ENCODE measurements around the gene EXPH5. TPM values are rescaled to one million over a fixed set of nuclear protein-coding genes. Genes with fewer than 3 reads are reported as not detected.

The EXPH5 gene
- total and polyA plus RNA-seq, 9 of the 15 experiments (the other 6 are each of a cell fraction or from before 2014, with no cell fraction given) = 1.3 to 8.5 (median 4.8) TPM

DNA sequence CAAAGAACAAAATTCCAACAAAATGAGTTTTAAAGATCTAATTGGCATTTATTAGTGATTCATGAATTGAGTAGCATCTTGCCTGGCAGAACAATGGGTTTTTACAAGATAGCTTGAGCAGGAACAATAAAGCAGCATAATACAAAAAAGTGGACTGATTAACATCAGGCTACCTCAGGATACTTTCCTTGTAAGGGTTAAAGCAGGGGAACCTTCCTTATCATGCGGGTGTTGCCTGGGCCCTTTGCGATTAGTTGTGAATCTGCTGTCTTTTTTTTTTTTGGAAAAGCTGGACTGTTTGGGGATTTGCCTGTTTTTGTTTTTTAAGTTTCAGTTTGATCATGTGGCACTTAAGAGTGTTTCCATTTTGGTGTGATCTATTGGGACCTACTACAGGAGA lies 37.5 kb downstream of the EXPH5 start (continued):
- TF ChIP-seq, protein P1, sequence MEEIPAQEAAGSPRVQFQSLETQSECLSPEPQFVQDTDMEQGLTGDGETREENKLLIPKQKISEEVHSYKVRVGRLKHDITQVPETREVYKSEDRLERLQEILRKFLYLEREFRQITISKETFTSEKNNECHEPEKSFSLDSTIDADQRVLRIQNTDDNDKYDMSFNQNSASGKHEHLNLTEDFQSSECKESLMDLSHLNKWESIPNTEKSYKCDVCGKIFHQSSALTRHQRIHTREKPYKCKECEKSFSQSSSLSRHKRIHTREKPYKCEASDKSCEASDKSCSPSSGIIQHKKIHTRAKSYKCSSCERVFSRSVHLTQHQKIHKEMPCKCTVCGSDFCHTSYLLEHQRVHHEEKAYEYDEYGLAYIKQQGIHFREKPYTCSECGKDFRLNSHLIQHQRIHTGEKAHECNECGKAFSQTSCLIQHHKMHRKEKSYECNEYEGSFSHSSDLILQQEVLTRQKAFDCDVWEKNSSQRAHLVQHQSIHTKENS (CRISPR knock-in tag; IDR thresholded peaks at IDR 0.05) = no peak
- TF ChIP-seq CHD1 (IDR thresholded peaks at IDR 0.05; ENCODE audit: low read length) (no peak), SMARCA4 (IDR thresholded peaks at IDR 0.05) (peak; percentile 50; the same call in 1 of the 2 replicates), NR1H2 (CRISPR knock-in tag; IDR thresholded peaks at IDR 0.05) (no peak), ZSCAN32 (CRISPR knock-in tag; IDR thresholded peaks at IDR 0.05) (no peak), PHB (CRISPR knock-in tag; IDR thresholded peaks at IDR 0.05) (no peak), MCM3 (IDR thresholded peaks at IDR 0.05) (no peak), ZNF586 (CRISPR knock-in tag; conservative IDR thresholded peaks at IDR 0.05) (no peak), EP300 (IDR thresholded peaks at IDR 0.05; ENCODE audit: low read length) (peak; percentile 34; the same call in 1 of the 2 replicates), ZNF583 (CRISPR knock-in tag; IDR thresholded peaks at IDR 0.05) (no peak), GTF2F1 (IDR thresholded peaks at IDR 0.05; ENCODE audit: low read depth, low read length) (no peak), PTTG1 (tag; IDR thresholded peaks at IDR 0.05; ENCODE audit: low read depth) (no peak), POLR3A (IDR thresholded peaks at IDR 0.05; ENCODE audit: borderline replicate concordance, extremely low read depth, insufficient read depth, insufficient read length) (no peak), FOXJ3 (CRISPR knock-in tag; IDR thresholded peaks at IDR 0.05) (no peak), ZNF184 (CRISPR knock-in tag; IDR thresholded peaks at IDR 0.05) (no peak), BRD9 (IDR thresholded peaks at IDR 0.05; ENCODE audit: low read depth, partially characterized antibody) (no peak)
- TF ChIP-seq, protein P2, sequence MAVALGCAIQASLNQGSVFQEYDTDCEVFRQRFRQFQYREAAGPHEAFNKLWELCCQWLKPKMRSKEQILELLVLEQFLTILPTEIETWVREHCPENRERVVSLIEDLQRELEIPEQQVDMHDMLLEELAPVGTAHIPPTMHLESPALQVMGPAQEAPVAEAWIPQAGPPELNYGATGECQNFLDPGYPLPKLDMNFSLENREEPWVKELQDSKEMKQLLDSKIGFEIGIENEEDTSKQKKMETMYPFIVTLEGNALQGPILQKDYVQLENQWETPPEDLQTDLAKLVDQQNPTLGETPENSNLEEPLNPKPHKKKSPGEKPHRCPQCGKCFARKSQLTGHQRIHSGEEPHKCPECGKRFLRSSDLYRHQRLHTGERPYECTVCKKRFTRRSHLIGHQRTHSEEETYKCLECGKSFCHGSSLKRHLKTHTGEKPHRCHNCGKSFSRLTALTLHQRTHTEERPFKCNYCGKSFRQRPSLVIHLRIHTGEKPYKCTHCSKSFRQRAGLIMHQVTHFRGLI (CRISPR knock-in tag; IDR thresholded peaks at IDR 0.05) = no peak
- TF ChIP-seq, protein P3, sequence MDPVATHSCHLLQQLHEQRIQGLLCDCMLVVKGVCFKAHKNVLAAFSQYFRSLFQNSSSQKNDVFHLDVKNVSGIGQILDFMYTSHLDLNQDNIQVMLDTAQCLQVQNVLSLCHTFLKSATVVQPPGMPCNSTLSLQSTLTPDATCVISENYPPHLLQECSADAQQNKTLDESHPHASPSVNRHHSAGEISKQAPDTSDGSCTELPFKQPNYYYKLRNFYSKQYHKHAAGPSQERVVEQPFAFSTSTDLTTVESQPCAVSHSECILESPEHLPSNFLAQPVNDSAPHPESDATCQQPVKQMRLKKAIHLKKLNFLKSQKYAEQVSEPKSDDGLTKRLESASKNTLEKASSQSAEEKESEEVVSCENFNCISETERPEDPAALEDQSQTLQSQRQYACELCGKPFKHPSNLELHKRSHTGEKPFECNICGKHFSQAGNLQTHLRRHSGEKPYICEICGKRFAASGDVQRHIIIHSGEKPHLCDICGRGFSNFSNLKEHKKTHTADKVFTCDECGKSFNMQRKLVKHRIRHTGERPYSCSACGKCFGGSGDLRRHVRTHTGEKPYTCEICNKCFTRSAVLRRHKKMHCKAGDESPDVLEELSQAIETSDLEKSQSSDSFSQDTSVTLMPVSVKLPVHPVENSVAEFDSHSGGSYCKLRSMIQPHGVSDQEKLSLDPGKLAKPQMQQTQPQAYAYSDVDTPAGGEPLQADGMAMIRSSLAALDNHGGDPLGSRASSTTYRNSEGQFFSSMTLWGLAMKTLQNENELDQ (CRISPR knock-in tag; IDR thresholded peaks at IDR 0.05; ENCODE audit: borderline replicate concordance) = no peak
- TF ChIP-seq, protein P4, sequence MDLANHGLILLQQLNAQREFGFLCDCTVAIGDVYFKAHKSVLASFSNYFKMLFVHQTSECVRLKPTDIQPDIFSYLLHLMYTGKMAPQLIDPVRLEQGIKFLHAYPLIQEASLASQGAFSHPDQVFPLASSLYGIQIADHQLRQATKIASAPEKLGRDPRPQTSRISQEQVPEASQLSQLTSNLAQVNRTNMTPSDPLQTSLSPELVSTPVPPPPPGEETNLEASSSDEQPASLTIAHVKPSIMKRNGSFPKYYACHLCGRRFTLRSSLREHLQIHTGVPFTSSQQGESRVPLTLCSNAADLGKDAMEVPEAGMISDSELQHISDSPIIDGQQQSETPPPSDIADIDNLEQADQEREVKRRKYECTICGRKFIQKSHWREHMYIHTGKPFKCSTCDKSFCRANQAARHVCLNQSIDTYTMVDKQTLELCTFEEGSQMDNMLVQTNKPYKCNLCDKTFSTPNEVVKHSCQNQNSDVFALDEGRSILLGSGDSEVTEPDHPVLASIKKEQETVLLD (IDR thresholded peaks at IDR 0.05) = 0 out of 2 replicates have a peak, but pooled peaks have one; percentile 26
- TF ChIP-seq, protein P5, sequence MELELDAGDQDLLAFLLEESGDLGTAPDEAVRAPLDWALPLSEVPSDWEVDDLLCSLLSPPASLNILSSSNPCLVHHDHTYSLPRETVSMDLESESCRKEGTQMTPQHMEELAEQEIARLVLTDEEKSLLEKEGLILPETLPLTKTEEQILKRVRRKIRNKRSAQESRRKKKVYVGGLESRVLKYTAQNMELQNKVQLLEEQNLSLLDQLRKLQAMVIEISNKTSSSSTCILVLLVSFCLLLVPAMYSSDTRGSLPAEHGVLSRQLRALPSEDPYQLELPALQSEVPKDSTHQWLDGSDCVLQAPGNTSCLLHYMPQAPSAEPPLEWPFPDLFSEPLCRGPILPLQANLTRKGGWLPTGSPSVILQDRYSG (tag; conservative IDR thresholded peaks at IDR 0.05; ENCODE audit: low read depth) = no peak
- TF ChIP-seq, protein P6, sequence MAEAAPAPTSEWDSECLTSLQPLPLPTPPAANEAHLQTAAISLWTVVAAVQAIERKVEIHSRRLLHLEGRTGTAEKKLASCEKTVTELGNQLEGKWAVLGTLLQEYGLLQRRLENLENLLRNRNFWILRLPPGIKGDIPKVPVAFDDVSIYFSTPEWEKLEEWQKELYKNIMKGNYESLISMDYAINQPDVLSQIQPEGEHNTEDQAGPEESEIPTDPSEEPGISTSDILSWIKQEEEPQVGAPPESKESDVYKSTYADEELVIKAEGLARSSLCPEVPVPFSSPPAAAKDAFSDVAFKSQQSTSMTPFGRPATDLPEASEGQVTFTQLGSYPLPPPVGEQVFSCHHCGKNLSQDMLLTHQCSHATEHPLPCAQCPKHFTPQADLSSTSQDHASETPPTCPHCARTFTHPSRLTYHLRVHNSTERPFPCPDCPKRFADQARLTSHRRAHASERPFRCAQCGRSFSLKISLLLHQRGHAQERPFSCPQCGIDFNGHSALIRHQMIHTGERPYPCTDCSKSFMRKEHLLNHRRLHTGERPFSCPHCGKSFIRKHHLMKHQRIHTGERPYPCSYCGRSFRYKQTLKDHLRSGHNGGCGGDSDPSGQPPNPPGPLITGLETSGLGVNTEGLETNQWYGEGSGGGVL (CRISPR knock-in tag; IDR thresholded peaks at IDR 0.05) = no peak
